ENCODE data around the gene MEIOB.
"Not testable (repeated sequence)": the region's sequence is repeated elsewhere in the genome, so short reads cannot be mapped to it uniquely, and the experiment has no call there.

MEIOB gene

DNA sequence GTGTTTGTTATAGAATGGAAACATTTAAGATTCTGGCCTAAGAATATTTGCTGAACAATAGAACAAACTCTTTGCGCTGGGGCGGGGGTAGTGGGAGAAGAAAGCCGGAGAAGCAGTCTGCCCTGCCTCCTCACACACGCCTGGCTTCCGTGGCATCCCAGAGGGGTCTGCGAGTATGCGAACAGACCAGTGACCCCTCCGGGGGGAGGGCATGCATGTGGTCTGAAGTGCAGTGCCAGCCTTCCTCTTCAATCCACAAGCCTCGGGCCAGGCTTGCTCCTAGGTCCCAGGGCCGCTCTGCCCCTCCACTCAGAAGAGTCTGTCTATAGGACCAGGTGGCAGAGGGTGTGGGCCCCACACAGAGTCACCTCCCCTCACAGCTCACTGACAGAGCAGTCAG is 64.3 kb downstream of the MEIOB start:
- no peak for FAIRE-seq

DNA sequence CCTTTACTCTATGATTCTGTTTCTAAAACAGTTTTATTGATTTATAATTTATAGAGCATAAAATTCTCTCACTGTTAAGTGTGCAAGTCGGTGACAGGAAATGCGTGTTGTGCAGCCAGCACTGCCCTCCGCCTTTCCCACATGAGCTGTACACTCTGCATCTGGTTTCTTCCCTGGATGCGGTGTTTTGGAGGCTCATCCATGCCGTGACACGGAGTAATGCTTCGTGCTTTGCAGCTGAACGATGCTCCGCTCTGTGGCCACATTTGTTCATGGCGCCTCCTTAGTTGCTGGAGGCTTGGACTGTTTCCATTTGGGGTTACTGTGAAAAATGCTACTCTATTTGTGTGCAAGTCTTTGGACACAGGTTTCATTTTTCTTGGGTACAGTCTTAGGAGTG is 71.3 kb downstream of the MEIOB start:
- no peak for FAIRE-seq

DNA sequence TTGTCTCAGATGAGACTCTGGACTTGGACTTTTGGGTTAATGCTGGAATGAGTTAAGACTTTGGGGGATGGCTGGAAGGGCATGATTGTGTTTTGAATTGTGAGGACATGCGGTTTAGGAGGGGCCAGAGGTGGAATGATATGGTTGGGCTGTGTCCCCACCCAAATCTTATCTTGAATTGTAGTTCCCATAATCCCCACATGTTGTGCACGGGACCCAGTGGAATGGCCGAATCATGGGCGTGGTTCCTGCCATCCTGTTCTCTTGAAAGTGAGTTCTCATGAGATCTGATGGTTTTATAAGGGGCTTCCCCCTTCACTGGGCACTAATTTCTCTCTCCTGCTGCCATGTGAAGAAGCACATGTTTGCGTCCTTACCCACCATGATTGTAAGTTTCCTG is 72.7 kb downstream of the MEIOB start:
- FAIRE-seq: not testable (repeated sequence)

DNA sequence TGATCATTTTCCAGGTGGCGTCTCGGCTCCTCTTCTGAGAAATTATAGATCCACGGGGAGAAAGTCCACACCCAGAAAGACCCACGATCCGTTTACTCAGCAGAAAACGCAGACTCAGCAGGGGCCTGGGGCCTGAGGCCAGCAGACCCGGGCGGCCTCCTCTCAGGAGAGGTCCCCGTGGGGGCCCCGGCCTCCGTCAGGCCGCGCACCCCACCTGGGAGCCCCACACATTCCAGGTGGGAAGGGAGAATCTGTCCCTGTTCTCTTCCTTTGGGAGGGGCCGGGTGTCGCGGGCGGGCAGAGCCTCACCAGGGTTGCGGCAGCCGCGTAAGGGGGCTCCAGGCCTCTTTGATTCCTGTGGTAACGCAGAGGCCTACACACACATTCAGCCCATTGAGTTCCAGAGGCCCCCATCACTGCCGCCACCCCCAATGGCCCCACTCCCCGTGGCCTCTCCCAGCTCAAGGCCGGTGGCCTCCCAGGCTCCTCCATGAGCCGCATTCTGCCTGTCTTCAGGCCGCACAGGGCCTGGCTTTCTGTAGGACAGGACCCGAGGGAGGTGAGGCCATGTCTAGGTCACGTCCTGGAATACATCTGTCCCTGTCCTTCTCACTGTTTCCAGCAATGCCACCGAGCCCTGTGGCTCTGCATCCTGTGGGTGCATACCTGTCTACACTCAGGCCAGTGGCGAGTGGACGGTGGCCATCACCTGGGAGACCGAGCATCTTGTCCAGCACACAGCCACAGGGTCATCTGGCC is 76.9 kb downstream of the MEIOB start:
- FAIRE-seq: no peak

GRCh38 chr16:1794221-1794871 is 77.6 kb downstream of the MEIOB start:
- no peak for FAIRE-seq

- no peak for FAIRE-seq
These were observed 78.3 kb downstream of the MEIOB start, which contains the start of gene IGFALS for GRCh38 chr16:1793578-1794220. Gene IGFALS, minus strand, starts transcription at chr16:1793705. Its CDS starts 53 bp downstream, at chr16:1793652.

DNA sequence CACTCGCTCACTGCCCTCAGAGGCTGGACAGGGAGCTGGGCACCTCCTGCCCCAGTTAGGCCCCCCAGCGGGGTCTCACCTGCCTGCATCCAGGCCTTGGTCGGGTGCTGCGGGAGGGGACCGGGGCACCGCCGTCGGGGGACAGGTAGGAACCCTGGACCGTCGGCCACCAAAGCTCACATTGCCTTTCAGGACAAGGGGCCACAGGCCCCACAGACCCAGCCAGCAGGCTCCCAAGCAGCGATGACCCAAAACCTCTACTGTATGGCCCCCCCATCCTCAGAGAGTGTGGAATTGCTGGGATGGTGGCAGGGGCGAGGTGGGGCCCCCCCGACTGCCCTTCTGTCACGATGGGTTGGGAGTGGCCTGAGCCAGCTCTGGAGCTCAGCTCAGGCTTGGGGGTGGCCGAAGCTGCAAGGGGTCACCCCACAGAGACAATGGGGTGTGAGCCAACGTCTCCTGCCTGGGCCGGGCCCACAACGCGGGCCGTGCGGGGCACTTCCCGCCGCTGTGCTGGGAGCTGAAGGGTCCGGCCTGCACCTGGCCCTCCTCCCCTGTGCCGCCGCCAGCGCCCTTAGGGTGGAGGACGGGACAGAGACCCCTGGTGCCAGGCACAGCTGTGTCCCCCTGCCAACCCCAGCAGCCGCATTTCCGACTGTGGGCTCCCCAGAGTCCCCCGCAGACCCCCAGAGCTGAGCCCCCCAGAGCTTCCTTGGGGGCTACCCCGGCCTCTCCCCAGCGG is 79.0 kb downstream of the MEIOB start:
- FAIRE-seq: no peak

GRCh38 chr16:1791943-1792812 is 79.8 kb downstream of the MEIOB start:
- FAIRE-seq: no peak

DNA sequence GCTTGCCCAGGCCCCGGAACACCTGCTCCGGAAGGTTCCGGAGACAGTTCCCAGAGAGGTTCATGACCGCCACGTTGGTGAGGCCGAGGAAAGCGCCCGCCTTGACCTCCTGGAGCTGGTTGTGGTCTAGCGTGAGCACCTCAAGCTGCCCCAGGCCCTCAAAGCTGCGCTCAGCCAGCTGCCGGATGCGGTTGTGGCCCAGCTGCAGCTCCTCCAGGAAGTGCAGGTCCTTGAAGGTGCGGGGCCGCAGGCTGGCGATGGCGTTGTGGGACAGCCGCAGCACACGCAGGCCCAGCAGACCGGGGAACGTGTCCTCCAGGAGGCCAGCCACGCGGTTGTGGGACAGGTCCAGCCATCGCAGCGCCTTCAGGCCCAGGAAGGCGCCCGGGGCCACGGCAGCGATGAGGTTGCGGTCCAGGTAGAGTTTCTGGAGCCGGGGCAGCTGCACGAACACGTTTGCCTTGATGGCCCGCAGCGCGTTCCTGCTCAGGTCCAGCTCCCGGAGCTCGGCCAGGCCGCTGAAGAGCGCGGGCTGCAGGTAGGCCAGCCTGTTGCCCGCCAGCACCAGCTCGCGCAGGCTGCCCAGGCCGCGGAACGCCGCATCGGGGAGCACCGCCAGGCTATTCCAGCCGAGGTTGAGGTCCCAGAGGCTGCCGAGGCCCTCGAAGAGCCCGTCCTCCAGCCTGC is 80.6 kb downstream of the MEIOB start:
- no peak for FAIRE-seq

- FAIRE-seq: no peak
These were observed 81.2 kb downstream of the MEIOB start for GRCh38 chr16:1790611-1791255.

DNA sequence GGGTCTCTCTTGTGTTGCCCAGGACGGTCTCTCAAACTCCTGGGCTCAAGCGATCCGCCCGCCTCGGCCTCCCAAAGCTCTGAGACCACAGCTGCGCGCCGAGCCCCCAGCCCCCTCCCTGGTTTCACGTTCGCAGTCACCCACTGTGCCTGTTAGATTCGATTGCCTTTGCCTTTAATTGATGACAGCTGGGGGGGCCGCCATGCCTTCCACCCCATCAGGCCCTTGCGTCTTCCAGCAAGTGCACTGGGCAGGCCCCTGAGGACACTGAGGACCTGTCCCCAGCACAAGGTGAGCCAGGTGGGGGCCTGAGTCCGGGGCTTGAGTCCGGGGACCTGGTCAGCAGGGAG is 81.7 kb downstream of the MEIOB start:
- no peak for FAIRE-seq

GRCh38 chr16:1789643-1790045 is 82.3 kb downstream of the MEIOB start:
- FAIRE-seq: no peak

GRCh38 chr16:1788708-1789100 is 83.3 kb downstream of the MEIOB start:
- FAIRE-seq: no peak

DNA sequence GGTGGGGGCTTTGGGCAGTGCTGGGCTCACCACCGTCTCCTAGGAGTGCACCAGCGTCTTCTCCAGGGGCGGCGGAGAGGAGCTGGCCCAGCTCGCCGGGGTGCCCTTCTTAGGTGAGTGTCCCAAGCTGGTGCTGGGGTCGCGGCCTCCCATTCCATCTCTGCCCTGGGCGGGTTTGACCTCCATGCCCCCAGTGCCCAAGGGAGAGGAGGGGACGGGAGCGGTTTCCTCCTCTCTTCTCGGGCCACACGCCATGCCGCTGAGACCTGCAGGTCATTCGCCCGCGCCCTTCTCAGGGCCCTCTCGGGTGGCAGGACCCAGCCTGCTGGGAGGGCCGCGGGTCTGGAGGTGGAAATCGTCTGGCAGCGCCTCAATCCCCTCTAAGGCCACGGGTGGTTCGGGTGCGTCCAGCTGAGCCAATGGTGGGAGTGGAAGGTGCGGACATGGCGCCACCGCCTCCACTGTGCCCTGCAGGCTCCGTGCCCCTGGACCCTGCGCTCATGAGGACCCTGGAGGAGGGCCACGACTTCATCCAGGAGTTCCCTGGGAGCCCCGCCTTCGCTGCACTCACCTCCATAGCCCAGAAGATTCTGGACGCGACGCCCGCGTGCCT is 83.8 kb downstream of the MEIOB start:
- FAIRE-seq: no peak

DNA sequence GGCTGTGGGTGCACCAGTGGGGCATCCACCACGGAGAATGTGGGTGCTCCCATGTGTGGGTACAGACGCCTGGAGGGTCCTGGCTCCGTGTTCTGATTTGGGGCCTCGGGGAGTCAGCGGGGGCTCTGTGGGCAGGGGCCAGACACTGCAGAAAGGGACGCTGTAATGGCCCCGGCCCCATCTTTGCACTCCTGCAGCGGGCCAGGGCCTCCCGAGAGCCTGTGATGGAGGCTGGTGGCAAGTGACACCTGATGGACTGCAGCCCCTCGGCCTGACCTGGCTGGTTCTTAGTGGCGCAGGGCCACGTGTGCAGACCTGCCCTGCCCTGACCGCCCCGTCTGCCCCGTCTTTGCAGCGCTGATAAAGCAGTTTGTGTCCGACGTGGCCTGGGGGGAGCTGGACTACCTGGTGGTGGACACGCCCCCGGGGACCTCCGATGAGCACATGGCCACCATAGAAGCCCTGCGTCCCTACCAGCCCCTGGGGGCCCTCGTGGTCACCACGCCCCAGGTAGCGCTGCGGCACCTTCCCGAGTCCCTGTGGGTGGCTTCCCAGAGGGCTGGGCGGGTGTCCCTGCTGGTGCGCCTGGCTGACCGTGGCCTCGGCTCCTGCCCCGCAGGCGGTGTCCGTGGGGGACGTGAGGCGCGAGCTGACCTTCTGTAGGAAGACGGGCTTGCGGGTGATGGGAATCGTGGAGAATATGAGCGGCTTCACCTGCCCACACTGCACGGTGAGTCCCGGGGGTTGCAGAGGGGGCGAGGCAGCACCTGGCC is 84.5 kb downstream of the MEIOB start:
- no peak for FAIRE-seq

DNA sequence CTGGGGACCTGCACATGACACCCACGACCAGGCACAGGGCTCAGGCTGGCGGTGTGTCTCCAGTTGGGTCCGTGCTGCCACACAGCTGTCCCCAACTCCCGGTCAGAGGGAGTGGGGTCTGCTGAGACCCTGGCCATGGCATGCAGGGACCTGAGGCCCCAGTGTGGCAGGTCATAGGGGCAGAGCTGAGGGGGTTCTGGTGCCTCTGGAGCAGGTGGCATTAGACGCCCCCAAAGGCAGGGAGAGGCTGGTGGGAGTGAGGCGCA is 85.0 kb downstream of the MEIOB start:
- no peak for FAIRE-seq

GRCh38 chr16:1786242-1787055 is 85.5 kb downstream of the MEIOB start:
- no peak for FAIRE-seq

GRCh38 chr16:1785846-1786170 is 86.2 kb downstream of the MEIOB start:
- no peak for FAIRE-seq
